ENCODE data around the gene CACNB1. TPM values are rescaled to one million over a fixed set of nuclear protein-coding genes. Genes with fewer than 3 reads are reported as not detected.

The CACNB1 gene
- total RNA-seq = 2.0 and 4.2 TPM in 2 replicates

GRCh38 chr17:39197380-39198185, at the start of gene CACNB1:
Gene CACNB1 (minus strand): TSS chr17:39197669. CDS start chr17:39197495, 174 bp downstream.

DNA sequence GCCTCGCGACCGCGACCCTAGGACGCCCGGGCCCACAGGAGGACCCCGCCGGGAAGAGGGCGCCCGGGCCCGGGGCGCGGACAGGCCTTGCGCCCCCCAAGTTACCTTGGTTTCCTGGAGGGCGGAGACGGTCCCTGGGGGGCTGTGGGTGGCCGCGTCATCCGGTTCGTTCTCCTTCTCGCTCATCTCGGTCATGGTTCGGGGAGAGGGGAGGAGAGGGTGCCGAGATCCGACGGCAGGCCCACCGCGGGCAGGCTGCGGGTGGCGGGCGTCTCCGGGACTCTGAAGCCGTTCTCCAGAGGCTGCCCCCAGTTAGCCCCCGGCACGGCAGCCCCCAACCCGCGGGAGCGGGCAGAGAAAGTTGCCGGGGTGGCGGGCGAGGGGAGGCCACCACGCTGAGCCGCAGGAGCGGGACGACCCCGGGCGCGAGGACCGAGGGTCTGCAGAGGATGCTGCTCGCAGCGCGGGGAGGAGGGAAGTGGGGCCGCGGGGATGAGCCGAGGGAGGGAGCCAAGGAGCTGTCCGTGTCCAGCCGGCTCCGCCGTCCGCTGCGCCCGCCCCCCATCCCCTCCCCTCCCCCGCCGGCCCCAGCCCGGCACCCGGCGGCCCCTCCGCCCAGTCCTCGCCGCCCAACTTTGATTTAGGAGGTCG, 28.0 kb upstream of the CACNB1 start, which contains the start of gene STAC2:
TSS of gene STAC2 (minus strand) at position 638 of the 651 bp plus-strand sequence. CDS start at position 195, 443 bp downstream.

GRCh38 chr17:39200070-39200879, 2.8 kb upstream of the CACNB1 start, which contains the start of gene RPL19:
Gene RPL19 (plus strand): TSS chr17:39200283. CDS start chr17:39200345, 62 bp downstream.

GRCh38 chr17:39165841-39166349, 31.6 kb downstream of the CACNB1 start, which contains the start of gene ARL5C:
Gene ARL5C (minus strand): TSS chr17:39166161. CDS start chr17:39165760, 401 bp downstream.

GRCh38 chr17:39151150-39151942, 46.1 kb downstream of the CACNB1 start, which contains the start of gene PLXDC1:
Gene PLXDC1 (minus strand): TSS chr17:39151637. CDS start chr17:39151437, 200 bp downstream.

Other genes starting within 250 kb of the CACNB1 start
- gene FBXO47, start 230.3 kb downstream of the CACNB1 start, total RNA-seq = not detected in 2 replicates
- gene PLXDC1, start 46.0 kb downstream of the CACNB1 start, total RNA-seq = not detected in 2 replicates
- not detected in 2 replicates for gene ARL5C, start 31.5 kb downstream of the CACNB1 start, total RNA-seq
- 1,437 and 1,457 TPM in 2 replicates for gene RPL19, start 2.6 kb upstream of the CACNB1 start, total RNA-seq
- gene STAC2, start 28.3 kb upstream of the CACNB1 start, total RNA-seq = not detected in 2 replicates
- gene FBXL20, start 204.0 kb upstream of the CACNB1 start, total RNA-seq = 12.2 and 13.5 TPM in 2 replicates